GM21423 (cell line): ENCODE data around the gene SLC20A1.
"Not testable (repeated sequence)": the region's sequence is repeated elsewhere in the genome, so short reads cannot be mapped to it uniquely, and the experiment has no call there.

Source experiments
- ATAC-seq: cut with Tn5 transposase; IDR thresholded peaks from one replicate; pipeline ENCODE4 v1.9.1; 2021; ENCODE audit warnings: mild to moderate bottlenecking, moderate library complexity; ENCODE audit not compliant: unreplicated experiment

The SLC20A1 gene

GRCh38 chr2:112645310-112646101 lies at the start of gene SLC20A1:
SLC20A1 (plus strand) TSS chr2:112645939; CDS start chr2:112646829, 890 bp downstream.
- peak; percentile 88 for ATAC-seq

GRCh38 chr2:112597537-112598322 lies 48.0 kb upstream of the SLC20A1 start:
- no peak for ATAC-seq

DNA sequence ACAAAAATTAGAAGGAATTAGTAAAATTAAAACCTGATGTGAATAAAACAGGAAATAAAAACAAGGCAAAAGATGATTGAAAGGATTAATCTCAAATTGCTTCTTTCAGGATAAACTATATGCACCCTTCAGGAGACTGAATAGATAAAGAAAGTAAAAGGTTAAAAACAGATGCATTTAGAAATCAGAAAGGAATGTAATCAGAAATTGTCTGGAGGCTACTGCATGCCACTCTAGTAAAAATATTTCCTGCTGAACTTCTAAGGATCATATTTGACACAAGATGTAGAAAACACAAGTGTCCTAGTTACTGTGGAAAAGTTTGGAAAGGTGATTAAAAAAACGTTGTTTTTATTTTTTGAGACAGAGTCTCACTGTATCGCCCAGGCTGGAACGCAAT lies 45.1 kb upstream of the SLC20A1 start:
- no peak for ATAC-seq

DNA sequence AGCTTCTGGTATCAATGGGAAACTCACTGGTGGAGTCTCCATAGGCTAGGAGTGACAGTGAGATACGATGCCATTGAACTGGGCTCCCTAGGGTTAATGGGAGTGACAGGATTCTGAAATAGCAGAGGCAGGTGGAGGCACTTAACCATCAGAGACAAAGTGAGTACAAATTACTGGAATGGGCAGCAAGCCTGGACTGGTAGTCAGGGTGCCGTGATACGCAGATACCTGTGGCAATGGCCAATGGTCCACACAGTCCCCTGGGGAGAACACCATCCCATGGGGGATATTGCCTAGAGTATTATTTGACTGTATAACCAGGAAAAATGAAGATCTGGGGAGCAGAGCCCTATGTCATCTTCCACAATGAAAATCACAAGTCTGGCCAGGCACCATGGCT lies 44.0 kb upstream of the SLC20A1 start:
- ATAC-seq = no peak

GRCh38 chr2:112602917-112603316 lies 42.8 kb upstream of the SLC20A1 start:
- no peak for ATAC-seq

GRCh38 chr2:112603731-112604130 lies 42.0 kb upstream of the SLC20A1 start:
- ATAC-seq = no peak

DNA sequence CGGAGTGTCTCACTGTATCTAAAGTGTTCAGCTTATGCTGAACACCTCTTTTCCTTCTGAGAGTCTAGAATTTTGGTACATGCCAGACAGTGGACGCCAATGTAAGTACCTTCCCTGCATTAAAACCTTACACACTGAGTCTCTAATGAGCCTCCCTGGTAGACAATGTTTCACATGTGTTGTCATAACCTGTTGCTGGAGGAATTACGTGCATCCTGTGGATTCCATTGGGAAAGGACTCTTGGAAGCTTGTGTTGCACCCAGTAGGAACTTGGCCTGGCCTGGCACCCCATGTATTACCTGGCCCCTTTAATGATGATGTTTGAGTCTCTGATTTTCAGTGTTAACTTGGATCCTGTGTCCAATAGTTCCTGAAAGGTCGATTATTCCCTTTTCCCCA lies 40.8 kb upstream of the SLC20A1 start:
- no peak for ATAC-seq

GRCh38 chr2:112605926-112606325 lies 39.8 kb upstream of the SLC20A1 start:
- ATAC-seq = no peak

DNA sequence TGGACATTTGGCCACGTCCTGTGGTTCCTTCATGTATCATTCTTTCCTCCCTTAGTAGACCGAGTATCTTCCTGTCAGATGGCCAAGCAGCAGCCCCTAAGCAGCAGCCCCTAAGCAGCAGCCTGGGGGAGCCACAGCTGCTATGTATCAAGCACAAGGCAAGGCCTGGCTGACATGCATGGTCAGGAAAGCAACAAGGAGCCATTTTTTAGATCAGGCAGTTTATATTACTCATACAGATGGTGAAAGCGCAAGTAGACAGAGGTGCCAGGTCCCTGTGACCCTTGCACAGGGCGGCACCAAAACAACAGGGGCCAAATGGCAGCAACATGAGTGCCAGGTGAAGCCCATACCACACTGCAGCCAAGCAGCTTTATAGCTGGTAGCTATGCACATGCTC lies 39.2 kb upstream of the SLC20A1 start:
- no peak for ATAC-seq

GRCh38 chr2:112607680-112608438 lies 37.9 kb upstream of the SLC20A1 start:
- no peak for ATAC-seq

DNA sequence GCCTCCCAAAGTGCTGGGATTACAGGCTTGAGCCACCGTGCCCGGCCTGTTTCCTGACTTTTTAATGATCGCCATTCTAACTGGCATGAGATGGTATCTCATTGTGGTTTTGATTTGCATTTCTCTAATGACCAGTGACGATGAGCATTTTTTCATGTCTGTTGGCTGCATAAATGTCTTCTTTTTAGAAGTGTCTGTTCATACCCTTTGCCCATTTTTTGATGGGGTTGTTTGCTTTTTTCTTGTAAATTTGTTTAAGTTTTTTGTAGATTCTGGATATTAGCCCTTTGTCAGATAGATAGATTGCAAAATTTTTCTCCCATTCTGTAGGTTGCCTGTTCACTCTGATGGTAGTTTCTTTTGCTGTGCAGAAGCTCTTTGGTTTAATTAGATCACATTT lies 36.4 kb upstream of the SLC20A1 start:
- not testable (repeated sequence) for ATAC-seq

DNA sequence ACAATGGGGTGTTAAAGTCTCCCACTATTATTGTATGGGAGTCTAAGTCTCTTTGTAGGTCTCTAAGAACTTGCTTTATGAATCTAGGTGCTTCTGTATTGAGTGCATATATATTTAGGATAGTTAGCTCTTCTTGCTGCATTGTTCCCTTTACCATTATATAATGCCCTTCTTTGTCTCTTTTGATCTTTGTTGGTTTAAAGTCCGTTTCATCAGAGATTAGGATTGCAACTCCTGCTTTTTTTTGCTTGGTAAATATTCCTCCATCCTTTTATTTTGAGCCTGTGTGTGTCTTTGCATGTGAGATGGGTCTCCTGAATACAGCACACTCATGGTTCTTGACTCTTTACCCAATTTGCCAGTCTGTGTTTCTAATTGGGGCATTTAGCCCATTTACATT lies 33.5 kb upstream of the SLC20A1 start:
- ATAC-seq = not testable (repeated sequence)

GRCh38 chr2:112614201-112614840 lies 31.4 kb upstream of the SLC20A1 start:
- no peak for ATAC-seq

GRCh38 chr2:112615051-112615450 lies 30.7 kb upstream of the SLC20A1 start:
- no peak for ATAC-seq

DNA sequence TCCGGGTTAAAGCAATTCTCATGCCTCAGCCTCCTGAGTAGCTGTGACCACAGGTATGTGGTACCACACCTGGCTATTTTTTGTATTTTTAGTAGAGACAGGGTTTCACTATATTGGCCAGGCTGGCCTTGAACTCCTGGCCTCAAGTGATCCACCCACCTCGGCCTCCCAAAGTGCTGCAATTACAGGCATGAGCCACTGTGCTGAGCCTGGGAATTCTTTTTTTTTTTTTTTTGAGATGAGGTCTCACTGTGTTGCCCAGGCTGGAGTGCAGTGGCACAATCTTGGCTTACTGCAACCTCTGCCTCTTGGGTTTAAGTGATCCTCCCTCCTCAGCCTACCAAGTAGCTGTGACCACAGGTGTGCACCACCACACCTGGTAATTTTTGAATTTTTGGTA lies 29.9 kb upstream of the SLC20A1 start:
- ATAC-seq = not testable (repeated sequence)

DNA sequence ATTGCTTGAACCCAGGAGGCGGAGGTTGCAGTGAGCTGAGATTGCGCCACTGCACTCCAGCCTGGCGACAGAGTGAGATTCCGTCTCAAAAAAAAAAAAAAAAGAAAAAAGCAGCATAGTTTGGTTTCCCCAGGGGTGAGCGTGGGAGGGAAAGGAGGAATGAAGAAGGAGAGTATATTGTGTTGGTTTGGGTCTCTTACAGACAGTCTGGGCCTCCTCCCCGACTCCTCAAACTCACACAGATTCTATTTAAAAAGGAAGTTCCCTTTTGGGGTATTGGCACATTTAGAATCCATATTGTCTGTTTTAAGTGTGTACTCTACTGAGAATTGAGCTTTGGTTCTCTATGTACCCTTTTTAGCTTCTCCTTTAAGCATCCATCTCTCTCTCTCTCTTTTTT lies 27.4 kb upstream of the SLC20A1 start:
- no peak for ATAC-seq

- no peak for ATAC-seq
Observed at GRCh38 chr2:112621790-112622527, 23.8 kb upstream of the SLC20A1 start.

- no peak for ATAC-seq
Observed at GRCh38 chr2:112622528-112622849, 23.2 kb upstream of the SLC20A1 start.

GRCh38 chr2:112623913-112624777 lies 21.6 kb upstream of the SLC20A1 start:
- ATAC-seq = peak; percentile 71
